Measurements from ENCODE around the gene ZNF672.
A peak's percentile ranks its signal among the peaks of the same experiment; 100 is the strongest.

ZNF672 gene

DNA sequence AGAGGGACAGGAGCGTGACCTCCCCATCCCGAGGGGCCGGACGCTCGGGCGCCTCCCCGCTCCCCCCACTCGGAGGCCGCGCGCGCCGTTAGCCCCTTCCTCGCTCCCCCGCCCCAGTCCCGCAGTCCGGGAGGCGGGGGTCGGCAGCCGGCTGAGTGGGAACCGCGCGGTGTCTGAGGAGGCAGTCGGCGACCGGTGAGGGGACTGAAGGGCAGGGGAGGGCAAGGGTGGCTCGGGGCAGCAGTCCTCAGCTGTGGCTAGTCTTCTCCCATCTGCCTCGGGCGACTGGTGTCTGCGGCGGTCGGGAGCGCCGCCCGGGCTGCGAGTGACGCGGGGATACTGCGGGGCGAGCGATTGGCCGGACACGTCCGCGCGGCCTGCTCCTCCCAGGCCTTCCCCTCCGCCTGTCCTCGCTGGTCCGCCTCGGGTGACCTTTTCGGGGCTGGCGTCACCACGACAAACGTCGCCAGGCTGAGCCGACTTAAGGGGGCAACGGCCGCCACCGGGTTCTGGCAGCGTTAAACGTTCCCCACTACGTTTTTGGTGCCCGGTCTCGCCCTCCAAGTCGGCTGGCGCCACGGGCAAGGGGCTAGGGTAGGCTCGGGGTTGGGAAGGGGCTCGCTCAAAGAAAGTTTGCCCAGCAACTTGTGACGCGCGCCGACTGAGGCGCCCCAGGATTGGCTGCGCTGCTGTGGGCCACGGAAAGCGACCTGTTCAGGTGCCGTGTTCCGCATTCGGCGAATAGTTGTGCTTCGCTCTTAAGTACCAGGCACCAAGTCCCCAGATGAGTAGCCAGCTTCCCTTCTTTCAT is 538 bp downstream of the ZNF672 start:
- peak; percentile 78 for DNase-seq

DNA sequence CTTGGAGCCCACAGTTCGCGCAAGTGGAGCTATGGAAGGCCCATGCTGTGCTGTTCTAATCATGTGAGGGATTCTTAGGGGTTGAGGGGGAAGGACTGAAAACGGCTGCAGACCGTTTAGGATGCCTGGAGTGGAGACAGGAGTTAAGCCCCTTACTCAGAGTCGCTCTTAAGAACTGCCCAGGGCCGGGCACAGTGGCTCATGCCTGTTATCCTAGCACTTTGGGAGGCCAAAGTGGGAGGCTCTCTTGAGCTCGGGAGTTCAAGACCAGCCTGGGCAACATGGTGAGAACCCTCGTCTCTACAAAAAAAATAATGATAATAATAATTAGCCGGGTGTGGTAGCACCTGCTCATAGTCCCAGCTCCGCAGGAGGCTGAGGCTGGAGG is 1.1 kb downstream of the ZNF672 start:
- no peak for DNase-seq

DNA sequence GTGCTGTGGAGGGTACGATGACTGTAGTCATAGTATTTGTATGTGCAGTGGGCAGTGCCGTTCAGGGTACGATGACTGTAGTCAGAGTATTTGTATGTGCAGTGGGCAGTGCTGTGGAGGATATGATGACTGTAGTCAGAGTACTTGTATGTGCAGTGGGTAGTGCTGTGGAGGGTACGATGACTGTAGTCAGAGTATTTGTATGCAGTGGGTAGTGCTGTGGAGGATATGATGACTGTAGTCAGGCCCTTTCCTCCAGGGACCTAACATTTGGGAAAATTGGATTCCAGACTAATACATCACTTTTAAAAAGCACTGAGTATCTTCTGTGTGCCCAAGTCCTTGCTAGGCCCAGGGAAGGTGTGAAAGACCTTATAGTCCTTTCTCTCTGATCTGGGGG is 2.9 kb downstream of the ZNF672 start:
- DNase-seq: peak; percentile 54

DNA sequence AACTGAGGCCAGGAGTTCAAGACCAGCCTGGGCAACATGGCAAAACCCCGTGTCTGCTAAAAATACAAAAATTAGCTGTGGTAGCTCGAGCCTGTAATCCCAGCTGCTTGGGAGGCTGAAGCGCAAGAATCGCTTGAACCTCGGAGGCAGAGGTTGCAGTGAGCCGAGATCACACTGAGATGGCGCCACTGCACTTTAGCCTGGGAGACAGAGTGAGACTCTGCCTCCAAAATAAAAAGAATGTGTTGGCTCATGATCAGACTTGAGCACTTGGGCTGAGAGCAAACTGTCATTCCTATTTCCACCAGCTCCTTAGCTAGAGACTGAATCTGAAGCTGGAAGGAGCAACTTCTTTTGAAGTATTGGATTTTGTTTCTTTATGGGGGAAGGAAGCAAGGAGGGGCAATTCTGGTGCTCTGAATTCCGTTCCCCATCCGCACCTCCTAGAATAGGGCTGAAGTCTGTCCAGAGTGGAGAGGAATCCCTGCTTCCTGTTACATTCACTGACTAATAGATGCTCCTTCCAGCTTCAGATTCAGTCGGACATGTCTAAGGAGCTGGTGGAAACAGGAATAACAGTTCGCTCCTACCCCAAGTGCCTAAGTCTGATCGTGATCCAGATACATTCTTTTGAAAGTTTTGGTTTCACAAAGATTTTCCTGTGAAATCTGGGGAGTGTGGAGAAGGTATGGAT is 3.8 kb downstream of the ZNF672 start:
- DNase-seq: peak; percentile 67

DNA sequence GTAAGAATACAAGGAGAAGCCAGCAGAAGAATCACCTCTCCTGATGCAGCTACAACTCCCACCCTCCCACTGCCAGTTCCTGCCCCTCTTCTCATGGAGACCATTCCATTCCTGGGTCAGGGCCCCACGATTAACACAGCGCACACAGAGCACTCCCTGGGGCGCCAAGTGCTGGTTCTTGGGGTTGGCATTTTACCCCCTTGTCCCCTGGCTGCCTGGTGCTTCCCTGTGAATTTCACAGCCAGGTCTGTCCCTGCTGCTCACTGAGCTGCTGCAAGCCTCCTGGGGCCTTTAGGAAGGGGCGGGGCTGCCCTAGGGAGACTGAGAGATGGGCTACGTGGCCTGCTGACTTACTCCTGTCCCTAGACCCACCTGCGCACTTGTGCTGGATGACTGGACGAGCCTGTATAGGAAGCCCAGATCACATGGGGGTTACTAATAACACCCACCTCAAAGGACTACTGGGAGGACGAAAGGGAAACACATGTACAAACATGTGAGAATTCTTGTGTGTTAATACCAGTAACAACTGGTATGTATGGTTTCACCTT is 4.8 kb downstream of the ZNF672 start:
- DNase-seq: no peak

DNA sequence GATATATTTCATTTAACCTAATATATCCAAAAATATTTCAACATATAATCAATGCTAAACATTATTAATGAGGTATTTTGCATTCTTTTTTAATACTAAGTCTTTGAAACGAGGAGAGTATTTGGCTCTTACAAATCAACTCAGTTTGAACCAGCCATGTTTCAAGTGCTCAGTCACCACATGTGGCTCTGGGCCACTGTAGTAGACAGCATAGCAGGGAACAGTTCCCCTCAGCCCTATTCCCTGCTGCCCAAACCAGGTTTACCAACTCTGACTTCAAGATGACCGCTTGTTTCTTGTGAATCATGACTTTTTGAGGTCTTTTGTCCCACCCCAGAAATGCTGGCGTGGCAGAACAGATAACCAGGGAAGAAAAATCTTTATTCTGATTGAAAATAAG is 5.7 kb downstream of the ZNF672 start:
- DNase-seq: no peak

DNA sequence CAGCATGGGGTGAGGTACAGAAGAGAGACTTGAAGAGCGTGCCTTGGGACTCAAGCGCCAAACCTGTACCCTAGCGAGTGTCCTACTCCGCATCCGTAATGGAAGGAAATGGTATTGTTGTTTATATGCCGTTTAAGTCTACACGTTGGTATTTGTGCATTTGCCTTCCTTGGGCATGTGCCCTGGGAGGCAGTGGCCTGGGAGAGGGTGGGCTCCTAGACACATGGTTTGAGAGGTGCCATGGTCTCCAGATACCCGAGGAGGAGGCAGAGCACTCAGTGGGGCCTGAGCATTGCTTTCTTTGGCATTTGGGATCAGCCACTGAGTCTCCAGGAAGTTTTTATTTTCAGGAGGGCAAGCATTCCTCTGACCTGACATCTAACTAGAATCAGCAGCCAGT is 6.5 kb downstream of the ZNF672 start:
- no peak for DNase-seq

DNA sequence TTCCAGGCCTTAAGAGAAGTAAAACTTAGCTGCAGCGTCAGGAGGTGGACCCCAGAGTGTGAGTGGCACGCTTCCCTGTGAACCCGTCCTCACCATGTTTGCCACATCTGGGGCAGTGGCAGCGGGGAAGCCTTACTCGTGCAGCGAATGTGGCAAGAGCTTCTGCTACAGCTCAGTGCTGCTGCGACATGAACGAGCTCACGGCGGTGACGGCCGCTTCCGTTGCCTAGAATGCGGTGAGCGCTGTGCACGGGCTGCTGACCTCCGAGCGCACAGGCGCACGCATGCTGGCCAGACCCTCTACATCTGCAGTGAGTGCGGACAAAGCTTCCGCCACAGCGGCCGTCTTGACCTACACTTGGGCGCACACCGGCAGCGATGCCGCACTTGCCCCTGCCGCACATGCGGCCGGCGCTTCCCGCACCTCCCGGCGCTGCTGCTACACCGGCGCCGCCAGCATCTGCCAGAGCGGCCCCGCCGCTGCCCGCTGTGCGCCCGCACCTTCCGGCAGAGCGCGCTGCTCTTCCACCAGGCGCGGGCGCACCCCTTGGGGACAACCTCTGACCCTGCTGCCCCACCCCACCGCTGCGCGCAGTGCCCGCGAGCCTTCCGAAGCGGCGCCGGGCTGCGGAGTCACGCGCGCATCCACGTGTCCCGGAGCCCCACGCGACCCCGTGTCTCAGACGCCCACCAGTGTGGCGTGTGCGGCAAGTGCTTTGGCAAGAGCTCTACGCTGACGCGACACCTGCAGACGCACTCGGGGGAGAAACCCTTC is 9.3 kb downstream of the ZNF672 start:
- DNase-seq: no peak

DNA sequence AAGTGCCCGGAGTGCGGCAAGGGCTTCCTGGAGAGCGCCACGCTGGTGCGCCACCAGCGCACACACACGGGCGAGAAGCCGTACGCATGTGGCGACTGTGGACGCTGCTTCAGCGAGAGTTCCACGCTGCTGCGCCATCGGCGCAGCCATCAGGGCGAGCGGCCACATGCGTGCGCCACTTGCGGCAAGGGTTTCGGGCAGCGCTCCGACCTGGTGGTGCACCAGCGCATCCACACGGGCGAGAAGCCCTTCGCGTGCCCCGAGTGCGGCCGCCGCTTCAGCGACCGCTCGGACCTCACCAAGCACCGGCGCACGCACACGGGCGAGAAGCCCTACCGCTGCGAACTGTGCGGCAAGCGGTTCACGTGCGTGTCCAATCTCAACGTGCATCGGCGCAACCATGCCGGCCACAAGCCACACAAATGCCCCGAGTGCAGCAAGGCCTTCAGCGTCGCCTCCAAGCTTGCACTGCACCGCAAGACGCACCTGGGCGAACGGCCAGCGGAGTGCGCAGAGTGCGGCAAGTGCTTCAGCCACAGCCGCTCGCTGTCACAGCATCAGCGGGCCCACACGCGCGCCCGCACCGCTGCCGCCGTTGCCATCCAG is 10.0 kb downstream of the ZNF672 start:
- DNase-seq: no peak

DNA sequence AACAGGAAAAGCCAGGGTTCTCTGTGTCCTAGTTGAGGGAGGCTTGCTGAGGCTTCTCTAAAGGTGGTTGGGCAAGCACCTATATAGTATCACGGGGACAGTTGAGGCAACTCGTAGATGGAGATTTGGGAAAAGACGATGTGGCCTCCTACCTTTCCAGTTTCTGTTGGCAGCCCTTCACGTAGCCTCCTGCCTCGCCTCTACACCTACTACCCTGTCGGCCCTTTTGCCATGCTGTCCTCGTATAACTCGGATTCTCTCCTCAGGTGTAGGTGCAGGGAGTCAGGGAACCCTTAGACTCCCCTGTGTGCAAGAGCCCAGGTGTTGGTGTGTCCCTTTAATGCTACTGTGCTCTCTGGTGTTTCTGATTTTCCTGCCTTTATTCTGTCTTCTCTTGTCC is 10.6 kb downstream of the ZNF672 start:
- no peak for DNase-seq

DNA sequence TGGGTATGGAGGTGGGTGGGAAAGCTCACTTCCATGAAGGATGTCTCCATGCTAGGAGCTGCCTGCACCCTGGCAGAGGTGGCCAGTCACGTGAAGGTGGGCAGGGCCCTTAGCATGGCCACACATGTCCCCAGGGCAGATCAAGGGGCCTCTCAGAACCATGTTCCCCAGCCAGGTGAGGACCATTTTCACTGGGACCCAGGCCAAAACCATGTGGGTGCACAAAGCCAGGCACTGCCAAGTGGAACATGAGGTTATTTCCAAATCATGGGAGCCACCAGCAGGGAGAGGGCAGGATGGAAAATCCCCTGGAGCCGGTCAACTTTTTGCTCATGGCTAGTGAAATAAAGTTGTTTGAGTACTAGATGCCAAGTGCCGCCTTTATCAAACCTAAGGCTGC is 11.1 kb downstream of the ZNF672 start:
- DNase-seq: no peak

DNA sequence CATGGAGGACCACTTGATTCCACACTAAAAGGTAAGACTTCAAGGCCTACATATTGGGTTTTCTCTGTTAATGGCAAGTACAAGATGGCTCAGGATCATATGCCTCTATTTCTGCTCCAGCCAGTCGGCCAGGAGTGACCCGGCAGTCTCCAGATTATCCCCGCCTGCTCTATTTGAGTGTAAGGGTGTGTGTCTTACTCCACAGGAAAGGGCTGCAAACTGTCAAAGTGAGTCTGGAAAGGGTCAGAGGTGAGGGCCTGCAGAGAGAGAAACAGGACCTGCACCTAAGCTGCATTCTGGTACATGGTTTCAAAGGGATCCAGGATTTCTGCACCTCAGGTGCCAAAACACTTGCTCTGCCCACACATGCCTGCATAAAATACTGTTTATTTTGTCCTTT is 11.6 kb downstream of the ZNF672 start:
- DNase-seq: no peak

DNA sequence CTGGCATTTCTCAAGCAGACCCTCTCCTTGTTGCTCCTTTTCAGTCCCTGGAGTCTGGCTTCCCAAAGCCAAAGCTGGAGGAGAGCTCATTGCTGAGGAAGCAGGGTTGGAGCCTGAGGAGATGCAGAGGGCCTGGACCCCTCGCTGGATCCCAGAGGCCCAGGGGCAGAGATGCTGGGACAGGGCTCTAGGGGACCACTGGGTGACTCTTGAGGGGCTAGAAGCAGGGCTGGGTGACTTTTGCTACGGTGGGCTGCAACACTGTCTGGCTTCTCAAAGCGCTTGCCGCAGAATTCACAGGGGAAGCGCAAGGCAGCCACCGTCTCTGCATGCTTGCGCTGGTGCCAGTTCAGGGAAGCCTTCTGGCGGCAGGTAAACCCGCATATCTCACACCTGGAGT is 12.1 kb downstream of the ZNF672 start:
- DNase-seq: no peak

DNA sequence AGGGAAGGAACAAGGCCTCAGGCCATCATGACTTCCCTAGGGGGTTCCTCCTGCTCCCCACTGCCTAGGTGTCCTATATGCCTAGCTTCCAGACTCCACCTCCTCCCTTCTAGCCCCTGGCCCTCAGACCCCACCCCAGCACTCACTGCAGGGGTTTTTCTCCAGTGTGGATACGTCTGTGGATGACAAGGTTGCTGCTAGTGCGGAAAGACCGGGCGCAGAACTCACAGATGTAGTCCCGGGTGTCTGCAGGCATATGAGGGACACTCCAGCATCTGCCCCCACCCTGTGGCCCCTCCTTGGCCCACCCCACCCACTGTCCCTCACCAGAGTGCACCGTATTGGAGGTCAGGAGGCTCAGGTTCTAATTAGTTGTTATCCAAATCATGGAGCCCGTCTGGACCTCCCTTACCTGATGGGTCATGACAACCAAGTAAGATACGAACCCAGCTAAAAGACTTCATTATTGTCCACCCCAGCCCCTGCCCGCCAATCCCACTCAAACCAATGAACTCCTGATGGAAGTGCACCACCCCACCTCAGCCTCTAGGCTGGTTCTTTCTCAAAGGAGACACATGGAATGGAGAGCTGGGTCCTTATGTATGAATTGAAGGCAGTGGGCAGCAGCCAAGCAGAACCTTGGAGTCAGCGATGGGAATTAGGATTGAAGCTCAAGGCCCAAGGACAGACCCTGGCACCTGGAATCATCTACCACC is 12.7 kb downstream of the ZNF672 start:
- no peak for DNase-seq

DNA sequence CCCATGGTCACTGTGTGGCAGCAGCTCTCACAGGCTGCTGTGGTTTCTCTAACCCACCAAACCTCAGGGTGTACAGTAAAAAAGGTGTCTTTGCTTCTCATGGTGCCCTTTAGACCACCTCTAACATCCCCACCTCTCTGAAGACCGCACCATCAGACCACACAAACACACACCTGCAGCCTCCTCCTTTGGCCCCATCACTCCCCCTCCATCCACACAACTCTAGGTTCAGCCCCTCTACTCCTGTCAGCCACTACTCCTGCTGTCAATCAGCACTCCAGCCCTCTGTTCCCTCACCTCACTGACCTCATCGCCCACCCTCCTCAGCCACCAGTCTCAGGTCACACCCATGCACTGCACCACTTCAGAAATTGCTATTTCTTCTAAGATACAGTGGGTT is 13.4 kb downstream of the ZNF672 start:
- no peak for DNase-seq

DNA sequence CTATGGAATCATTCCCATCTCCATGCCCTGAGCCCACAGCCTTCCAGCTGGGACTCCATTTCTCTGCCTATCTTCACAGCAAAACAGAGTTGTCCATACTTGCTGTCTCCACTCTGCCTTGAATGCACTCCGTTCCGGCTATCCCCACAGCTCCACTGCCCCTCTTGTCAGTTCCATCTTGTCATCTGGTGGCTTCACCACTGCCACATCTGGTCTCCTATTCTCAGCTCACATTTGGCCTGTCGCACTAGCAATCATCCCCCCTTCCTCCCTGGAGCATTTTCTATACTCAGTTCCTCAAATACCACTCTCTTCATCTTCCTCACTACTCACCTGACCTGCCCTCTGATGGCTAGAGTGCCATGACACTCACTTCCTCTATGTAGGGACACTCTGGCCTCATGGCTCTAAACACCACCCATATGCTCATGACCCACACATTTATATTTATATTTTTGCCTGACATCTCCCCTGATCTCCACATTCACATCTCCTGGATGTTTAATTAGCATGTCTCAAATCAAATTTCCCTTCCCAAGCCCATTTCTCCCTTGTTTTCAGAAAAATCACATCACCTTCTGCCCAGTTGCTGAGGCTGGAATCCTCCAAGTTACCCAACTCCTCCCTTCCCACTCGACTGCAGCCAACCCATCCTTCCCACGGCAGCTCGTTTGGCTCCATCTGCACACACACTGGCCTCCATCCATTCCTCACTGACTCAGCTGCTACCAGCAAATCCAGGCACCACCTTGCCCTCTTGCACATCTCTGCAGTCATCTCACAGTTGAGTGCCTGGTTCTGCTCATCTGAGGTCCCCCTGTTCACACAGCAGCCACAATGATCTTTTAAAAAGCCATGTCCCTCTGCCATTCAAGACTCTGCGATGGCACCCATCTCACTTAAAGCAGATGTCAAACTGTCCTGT is 14.7 kb downstream of the ZNF672 start:
- no peak for DNase-seq

DNA sequence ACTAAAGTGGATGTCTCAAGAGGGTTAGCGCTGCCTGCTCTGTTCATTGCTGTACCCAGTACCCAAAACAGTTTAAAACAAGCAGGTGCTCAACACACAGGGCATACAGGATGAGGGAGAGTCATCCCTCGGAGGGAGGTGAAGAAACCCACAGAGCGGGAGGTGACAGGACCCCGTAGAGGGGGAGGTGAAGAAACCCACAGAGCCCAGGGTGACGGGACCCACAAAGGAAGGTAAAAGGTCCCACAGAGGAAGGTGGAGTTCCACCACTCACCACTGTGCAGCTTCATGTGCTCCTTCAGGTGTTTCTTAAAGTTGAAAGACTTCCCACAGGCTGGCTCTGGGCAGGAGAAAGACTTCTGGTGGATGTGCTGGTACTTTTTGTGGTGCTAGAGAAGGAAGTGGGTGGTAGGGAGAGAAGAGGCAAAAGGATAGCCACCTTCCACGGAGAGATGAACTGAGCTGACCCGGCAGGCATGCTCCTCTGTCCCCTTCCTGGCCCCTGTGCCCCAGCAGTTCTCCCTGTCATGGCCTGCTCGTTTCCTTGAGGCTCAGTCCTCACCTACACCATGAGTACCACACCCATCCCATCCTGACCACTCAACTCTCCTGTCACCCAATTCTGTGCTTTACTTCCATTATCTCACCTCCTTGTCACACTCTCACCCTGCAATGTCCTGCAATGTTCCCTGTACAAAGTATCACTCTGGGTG is 15.8 kb downstream of the ZNF672 start:
- DNase-seq: no peak

DNA sequence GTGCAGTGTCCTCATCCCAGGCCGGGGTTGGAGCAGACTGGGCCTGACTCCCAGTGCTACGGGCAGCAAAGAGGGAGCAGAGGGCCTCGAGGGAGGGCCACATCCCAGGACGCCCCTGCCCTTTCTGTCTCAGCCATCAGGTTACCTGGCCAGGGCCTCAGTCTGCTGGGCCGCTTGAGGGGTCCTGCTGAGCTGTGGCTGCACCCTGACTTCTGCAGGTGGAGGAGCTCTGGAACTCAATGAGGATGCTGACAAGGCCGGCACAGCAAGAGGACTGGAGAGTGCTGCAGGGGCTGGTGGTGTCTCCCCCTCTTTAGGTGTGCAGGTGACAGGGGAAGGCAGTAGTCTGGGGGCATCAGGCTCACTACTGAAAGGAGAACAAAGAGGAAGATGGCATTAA is 17.6 kb downstream of the ZNF672 start:
- DNase-seq: no peak

DNA sequence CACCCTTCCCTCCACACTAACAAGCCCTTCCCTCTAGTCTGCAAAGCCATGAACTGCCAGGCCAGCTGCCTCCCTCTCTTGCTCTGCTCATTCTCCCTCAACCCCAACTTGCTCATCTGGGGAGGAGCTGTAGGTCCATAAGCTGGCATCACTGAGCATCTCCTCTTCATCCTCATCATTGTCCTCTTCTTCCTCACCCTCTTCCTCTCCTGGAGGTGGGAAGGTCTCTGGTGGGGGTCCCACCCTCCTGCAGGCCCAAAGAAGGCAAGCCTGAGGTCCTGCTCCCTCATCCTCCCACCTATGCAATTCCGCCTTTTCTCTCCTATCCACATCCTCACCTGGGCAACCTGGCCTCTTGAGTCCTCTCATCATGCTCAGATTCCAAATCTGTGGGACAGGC is 18.2 kb downstream of the ZNF672 start:
- DNase-seq: no peak

DNA sequence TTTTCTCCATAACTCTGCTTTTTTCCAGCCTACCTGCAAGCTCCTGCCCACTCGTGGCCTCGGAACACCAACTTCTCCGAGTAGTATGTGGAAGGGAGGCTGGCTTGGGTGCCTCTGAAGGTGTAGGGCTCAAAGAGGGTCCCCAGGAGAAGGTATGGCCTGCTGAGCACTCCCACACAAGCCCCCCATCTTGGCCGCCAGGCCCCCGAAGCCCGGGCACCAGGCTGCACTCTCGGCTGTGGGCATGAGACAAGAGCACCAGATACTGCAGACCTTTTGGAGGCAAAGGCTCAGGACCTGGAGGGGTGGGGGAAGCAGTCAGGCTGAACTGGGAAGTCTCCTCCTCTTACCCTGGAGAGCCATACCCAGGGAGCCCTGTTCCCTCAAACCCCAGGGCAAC is 19.2 kb downstream of the ZNF672 start:
- DNase-seq: no peak

DNA sequence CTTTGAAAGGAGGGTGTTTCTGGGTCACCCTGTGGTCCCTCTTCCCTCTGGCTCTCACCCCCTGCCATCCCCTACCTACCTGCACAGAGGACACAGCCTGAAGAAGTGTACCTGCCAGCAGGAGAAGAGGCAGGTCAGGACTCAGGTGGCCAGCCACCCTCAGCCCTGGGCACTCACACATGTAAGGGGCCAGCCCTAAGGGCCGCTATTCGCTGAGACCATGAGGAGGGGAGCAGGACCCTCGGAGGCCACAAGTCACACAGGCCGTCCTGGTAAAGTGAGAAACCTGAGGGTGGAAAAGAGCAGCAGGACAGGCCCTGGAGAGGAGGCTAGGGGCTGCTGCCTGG is 19.7 kb downstream of the ZNF672 start:
- DNase-seq: no peak
